ENCODE measurements around the gene DNAJB6.

Gene DNAJB6

DNA sequence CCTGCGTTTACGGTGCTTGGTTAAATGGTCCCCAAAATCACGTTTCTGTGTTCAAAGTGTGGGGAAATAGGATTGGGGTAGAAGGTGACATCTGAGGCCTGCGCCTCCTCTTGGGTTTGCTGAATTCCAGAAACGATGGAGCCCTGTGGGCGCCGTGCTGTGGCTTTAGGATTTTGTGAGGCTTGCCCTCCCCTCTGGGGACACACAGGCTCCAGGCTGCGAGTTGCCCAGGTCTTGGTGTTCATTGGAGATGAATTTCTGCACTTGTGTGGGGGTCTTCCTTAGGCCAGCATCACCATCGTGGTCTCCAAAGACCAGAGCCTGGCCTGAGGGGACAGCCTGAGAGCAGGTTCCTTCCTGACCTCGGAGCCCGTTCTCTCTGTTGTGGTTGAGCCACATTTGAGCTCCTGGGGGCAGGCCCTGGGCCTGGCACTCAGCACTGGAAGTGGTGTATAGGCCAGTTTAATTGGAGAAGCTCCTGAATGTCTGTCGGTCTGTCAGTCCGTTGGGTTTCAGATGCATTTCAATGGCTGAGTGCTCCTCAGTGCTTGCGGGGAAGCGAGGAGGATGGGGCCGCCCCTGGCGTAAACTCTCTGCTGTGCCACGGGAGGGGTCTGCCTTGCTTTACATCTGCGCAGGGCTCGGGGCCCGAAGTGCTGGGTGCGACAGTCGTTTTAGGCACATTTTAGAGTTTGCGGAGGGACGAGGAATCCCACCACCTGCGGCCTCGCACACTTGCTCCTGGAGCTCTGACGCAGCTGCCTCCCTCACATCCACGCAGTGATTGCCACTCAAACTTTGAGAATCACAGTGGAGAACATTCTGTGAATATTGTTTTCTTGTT is 71.7 kb downstream of the DNAJB6 start:
- no peak for FAIRE-seq
- DNase-seq (ENCODE audit: low spot score), result no peak

DNA sequence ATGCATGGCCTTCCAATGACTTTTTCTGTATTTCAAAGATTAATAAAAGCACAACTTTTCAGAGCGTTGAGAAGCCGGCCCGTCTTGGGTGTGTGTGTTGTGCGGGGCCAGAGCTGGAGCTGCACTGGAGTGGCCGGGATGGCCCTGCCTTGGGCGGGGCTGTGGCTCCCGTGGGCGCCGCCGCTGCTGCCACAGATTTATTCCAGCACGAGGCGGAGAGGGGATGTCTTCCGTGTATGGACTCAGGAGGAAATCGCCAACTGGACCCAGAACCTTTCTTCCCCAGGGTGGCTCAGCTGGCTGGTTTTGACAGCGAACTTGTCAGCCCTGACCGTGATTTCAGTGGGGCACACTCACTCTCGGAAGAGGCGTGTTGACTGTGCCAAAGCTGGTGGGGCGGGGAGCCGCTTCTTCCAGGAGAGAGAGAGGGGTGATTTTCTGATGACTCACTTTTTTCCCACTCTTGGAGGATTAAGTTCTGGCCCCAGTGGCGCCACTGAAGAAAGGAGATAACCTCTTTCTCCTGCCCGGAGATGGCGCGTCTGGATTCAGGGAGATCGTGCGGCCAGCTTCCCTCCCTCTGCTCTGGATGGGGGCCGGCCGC is 72.4 kb downstream of the DNAJB6 start:
- DNase-seq (ENCODE audit: low spot score) (no peak), FAIRE-seq (no peak)

DNA sequence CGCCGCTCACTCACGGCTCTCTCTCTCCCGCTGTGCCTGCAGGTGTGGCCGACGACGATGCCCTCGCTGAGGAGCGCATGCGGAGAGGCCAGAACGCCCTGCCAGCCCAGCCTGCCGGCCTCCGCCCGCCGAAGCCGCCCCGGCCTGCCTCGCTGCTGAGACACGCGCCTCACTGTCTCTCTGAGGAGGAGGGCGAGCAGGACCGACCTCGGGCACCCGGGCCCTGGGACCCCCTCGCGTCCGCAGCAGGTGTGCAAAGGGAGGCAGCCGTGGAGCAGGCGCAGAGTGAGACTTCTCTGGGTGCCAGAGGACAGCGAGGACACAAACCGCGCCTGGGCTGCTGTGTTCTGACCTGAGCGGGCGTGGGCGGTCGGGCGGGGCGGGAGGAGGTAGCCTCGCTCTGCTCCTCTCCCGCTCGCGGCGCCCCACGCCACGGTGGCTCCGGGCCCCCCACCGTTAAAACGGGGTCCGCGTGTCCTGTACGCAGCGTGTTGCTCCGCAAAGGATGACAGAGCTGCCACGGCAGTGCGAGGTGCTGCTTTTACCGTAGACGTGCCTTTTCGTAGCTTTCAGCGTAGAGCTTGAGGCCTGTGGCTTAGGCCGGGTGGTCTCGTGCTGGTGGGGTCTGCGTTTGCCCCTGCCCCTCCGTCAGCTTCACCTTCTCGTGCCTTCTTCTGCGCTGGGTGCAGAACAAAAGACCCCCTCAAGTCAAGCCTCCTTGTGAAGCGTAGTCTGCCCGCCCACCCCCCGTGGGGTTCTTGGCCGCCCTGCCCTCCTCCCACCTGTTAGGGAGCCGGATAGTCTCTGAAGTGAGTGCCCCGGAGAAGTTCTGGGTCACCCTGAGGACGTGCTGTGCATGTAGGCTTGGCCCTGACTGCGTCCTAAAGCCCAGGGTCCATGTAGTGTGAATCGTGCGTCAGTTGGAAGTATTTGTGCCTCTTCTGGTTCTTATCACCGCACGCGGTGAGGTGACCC is 73.2 kb downstream of the DNAJB6 start:
- FAIRE-seq, result no peak
- DNase-seq (ENCODE audit: low spot score), result no peak

DNA sequence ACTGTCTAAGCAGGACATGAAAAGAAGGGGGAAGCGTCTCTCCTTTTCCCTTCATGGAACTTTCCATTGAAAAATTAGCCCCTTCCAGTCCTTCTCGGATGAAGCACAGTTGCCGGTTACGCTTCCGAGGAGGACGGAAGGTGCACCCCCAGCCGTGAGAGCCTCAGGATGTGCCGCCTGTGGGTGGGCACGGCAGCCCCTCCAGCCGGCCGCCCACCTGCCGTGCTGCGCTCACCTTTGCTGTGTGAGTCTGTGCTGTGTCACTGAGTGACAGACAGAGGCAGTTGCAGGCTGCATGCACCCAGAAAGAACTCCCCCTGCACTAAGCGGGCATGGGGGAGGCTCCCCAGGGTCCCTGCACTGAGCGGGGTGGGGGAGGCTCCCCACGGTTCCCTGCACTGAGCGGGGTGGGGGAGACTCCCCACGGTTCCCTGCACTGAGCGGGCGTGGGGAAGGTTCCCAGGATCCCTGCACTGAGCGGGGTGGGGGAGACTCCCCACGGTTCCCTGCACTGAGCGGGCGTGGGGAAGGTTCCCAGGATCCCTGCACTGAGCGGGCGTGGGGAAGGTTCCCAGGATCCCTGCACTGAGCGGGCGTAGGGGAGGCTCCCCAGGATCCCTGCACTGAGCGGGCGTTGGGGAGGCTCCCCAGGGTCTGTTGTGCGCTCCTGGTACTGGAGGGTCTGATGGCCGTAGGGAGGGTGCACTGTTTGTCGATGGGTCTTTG is 74.2 kb downstream of the DNAJB6 start:
- DNase-seq (ENCODE audit: low spot score), result no peak
- FAIRE-seq, result no peak

DNA sequence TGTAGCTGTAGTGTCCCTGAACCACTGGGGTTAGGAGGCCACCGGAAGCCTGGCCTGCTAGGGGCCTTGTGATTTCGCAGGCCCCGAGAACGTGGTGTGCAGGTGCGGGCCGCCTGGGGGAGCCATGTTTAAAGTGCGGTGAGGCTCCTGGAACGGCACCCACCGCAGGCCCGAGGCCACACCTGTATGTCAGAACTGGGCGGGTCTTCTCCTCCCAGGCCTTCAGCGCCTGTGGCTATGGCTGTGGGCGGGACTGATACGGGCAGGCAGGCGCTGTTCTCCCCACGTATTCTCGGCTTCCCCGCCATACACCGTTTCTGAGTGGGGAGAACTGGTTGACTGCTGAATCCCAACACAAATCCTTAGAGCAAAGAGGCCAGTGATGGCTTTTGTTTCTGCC is 74.8 kb downstream of the DNAJB6 start:
- peak; percentile 83 for DNase-seq (ENCODE audit: low spot score)
- no peak for FAIRE-seq

DNA sequence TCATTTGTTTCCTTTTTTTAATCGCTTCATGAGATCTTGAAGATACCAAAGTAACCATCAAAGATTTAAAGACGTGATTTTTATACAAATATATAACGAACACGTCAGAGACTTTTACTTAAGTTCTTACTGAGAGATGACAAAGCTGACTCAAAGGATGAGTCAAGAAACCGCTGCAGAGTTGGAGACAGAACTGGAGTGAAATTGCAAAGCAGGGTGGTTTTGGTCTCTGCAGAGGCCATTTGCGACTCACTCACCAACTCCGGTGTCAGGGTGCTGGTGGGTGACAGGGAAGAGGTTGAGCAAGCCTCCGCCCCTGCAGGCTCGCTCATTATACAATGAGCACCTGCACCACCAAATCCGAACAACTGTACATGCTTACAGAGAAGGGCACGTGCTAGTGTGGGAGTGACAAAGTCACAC is 75.2 kb downstream of the DNAJB6 start:
- FAIRE-seq, result peak; percentile 99
- peak; percentile 94 for DNase-seq (ENCODE audit: low spot score)

DNA sequence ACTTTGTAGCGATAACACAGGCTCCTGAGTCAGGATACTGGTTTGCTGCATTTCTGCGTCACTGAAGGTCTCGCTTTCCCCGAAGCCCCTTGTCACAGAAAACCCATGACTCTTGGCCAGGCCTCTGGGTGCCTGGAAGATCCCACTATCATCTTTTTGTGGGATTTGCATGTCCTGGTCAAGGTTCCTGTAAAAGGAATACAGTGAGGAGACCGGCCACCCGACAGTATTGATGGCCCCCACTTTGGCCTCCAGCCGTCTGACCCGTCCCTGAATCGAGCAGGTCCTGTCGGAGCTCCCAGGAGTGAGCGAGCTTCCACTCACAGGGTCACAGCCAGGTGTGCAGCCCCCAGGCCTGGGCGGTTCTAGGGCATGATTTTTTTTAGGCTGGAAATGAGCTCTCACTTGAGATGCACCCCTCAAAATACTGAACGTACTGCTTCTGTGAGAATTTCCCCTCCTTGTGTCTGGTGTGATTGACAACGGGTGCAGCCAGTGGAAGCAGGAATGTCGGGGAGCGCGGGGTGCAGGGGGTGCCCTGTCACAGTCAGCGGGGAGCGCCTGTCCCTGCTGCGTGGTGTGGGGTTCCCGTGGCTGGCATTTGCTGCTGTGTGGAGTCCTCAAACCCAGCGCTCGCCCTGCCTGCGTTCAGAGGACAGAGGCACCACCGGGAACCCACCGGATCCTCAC is 75.8 kb downstream of the DNAJB6 start:
- no peak for FAIRE-seq

DNA sequence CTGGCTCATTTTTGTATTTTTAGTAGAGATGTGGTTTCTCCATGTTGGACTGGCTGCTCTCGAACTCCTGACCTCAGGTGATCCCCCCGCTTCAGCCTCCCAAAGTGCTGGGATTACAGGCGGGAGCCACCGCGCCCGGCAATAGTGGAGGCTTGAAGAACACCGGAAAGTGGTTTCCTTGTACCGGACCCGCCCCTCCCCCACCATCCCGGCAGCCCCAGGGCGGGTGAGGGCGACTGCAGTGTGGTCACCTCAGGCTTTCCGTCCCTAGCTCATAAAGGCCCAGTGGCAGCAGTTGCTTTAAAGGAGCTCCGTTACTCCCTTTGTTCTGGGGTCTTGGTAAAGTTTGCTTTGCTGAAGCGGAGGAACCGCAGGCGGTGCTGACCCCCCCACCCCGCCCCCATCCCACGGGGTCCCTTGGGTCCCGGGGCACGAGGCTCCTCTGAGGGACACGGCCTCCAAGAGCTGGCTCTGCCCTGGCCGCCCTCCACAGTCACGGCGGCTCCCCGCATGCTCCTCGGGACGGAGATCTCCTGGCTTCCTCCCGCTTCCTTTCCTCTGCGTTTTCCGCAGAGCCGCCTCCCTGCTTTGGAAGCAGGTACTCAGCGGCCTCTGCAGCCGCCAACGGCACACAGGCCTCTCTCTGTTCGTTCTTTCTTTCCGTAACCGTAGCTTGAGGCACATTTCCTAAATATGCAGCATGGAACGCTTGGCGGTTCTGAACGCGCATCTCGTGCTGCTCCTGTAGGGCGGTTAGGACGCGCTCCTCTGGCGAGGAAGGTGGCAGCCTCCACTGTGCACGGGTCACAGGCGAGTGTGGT is 77.3 kb downstream of the DNAJB6 start:
- DNase-seq (ENCODE audit: low spot score) (no peak), FAIRE-seq (no peak)

More for the DNA sequence above, 75.8 kb downstream of the DNAJB6 start:
- no peak for DNase-seq (ENCODE audit: low spot score)

DNA sequence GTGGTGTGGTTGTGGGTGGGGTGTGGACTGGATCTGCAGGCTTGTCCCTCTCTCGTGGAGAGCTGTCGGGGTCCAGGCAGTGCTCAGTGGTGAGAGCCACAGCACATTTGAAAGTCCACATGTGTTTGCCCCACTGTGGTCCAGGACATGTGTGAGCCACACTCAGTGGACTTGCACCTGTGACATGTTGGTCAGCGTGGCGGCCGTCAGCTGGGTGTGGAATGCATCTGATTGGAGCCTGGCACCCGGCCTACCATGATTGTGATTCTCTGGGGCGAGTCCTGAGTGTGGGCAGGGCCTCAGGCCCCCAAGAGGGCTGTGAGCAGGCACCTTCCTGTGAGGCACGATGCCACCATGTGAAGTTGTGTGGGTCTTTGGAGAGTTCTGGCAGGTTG is 77.9 kb downstream of the DNAJB6 start:
- DNase-seq (ENCODE audit: low spot score) (no peak), FAIRE-seq (no peak)

DNA sequence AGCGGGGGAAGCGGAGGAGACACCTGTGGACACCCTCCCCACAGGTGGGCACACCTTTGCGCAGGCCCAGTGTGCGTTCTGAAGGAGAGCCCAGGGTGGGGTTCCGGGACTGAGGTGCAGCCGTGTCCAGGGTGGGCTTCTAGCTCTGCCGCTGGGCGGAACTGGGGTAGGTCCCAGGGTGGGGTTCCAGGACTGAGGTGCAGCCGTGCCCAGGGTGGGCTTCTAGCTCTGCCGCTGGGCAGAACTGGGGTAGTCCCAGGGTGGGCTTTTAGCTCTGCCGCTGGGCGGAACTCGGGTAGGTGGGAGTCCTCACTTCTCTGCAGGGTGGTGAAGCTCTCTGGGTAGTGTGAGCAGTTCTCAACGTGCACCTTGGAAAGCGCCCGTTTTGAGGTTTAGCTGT is 78.7 kb downstream of the DNAJB6 start:
- no peak for FAIRE-seq

DNA sequence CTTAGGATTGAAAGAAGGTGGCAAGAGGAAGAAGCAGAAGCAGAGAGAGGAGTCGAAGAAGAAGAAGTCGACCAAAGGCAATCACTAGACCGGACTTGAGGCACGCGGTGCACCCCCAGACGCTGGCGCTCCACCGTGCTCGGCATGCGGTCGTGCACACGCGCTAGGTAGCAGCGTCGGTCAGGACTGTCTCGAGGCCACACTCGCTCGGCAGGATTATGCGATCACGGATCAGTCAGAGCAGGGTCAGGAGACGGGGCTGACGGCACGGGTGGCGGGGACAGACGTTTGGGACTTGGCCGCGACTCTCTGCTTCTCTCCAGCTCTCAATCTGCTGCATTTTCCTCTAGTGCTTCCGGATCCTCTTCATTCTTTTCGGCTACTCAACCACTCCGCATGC is 79.2 kb downstream of the DNAJB6 start:
- no peak for FAIRE-seq

More for the DNA sequence above, 78.7 kb downstream of the DNAJB6 start:
- DNase-seq (ENCODE audit: low spot score), result no peak

DNA sequence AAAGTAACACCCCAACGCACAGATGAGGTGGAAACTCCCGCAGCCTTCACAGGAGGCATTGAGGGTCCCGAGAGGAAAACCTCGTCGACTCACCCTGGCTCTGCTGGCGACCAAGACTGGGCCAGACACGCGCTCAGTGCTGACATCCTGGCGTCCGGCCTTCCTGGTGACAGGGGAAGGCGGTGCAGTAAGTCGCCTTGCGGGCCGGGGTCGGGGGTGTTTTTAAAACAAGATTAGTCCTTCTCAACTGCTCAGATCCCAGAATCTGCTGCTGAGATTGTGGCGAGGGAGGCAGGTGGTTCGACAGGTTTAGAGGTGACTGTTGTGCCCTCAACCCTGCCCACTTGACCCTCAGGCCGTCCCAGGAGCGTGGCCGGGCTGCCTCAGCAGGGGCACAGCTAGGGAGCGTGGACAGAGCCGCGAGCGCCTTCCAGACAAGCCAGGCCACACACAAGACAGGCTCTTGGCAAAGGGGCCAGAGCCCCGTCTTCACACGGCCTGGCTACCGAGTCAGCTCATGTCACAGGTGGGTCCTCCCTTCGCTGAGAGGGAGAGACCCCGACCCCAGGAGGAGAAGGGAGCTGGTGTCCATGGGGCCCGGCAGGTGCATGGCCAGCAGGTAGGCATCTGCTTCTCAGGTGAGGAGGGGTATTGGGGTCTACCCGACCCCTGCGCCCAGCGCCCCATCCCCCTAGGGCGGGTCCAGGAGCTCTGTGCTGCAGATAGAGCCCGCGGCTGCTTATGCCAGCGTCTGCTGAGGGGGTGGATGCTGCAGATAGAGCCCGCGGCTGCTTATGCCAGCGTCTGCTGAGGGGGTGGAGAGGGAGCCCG is 81.6 kb downstream of the DNAJB6 start:
- FAIRE-seq (no peak), DNase-seq (ENCODE audit: low spot score) (no peak)

More for the DNA sequence above, 79.2 kb downstream of the DNAJB6 start:
- no peak for DNase-seq (ENCODE audit: low spot score)

DNA sequence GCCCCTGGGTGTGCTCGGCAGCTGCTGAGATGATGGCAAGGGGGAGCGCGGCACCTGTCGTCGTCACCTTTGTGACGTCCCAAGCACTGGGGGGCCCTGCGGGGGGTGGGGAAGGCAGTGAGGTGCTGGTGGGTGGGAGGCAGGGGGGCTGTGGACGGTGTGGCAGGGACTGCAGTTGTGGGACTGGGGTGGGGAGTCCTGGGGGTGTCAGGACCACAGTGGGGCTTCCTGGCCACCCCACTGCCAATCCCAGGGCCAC is 82.2 kb downstream of the DNAJB6 start:
- FAIRE-seq (no peak), DNase-seq (ENCODE audit: low spot score) (no peak)

DNA sequence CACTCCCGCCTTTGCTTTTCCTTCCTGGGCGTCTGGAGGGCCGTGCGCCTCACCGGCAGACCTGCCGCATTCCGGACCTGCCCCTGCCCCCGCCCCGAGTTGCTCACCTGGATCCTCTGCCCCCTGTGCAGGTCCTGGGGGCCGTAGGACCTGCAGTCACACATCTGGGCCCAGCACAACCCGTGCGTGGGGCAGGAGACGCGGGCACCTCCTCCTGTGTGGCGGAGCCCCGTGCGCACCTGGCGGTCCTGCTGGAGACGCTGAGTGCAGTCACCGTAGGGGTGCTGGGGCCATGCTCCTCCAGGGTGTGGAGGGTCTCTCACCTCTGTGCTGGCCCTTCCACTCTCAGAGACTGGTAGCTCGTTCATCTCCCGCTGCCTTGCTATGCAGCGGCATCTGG is 85.5 kb downstream of the DNAJB6 start:
- FAIRE-seq (no peak), DNase-seq (ENCODE audit: low spot score) (no peak)

DNA sequence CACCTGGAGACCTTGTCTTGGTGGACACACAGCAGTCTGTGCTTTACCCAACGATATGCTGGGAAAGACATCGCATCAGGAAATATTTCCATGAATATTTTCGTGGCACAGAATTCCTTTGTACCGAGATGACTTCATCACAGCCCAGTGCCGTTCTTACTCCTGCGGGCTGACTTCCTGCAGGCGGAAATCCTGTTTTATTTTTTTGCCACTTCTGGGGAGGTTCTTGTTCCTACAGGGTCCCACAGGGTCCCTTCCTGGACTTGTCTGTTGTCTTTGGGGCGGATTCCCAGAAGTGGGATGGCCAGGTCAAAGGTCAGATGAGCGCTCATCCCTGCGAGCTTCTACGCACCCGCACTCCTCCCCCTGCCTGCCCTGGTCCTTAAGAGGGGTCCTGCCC is 86.5 kb downstream of the DNAJB6 start:
- DNase-seq (ENCODE audit: low spot score), result no peak
- FAIRE-seq, result no peak

DNA sequence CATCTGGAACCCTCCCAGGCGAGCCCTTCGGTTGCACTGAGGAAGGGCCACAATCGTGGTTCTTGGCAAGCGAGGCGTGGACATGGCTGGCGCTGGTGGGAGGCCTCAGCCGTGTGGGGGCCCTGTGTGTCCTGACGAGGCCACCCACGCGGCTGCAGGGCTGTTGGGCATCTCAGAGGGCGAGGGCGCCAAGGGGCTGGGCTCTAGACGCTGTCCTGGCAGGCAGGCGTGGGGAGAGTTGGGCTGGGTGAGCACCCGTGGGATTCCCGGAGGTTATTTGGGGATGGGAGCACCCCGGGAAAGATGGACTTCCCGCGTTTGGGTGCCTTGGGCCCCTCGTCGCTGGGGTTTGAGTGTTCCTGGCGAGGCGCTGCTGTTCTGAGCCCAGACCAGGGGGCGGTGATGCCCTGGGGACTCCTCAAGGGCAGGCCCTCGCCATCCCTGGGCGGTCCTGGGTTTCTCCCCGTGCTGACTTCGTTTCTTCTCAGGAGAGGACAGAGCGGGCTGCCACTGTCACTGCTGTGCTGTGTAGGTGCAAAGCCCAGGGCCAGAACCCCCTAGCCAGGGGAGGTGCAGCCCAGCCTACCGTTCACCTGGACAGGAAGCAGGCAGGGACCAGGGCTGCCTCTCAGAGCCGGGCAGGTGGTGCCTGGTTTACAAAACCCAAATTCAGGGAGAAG is 87.2 kb downstream of the DNAJB6 start:
- DNase-seq (ENCODE audit: low spot score) (no peak), FAIRE-seq (no peak)

DNA sequence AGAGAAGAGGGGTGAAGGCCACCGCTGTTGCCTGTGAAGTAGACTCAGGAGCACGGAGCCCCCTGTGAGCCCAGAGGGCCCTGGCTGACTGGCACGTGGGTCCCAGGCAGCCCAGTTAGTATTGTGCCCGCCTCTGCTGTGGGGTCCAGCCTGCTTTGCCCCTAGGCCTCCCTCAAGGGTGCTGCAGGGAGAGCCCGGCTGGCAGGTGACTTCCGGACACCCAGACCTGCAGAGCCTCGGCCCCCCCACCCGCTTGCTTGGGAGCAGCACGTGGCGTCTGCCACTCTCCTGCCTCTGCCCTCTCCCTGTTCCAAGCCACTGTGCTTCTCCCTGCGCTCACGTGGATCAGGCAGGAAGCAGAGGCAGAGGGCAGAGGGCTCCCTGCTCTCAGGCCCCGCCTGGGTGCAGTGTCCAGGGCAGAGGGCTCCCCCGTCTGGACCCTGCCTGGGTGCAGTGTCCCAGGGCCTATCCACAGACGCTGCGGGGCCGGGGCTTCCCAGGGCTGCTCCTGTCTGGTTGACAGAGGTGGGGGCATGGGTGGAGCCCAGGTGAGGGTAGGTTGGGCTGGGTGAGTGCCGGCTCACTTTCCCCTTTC is 88.4 kb downstream of the DNAJB6 start:
- no peak for FAIRE-seq
- no peak for DNase-seq (ENCODE audit: low spot score)

DNA sequence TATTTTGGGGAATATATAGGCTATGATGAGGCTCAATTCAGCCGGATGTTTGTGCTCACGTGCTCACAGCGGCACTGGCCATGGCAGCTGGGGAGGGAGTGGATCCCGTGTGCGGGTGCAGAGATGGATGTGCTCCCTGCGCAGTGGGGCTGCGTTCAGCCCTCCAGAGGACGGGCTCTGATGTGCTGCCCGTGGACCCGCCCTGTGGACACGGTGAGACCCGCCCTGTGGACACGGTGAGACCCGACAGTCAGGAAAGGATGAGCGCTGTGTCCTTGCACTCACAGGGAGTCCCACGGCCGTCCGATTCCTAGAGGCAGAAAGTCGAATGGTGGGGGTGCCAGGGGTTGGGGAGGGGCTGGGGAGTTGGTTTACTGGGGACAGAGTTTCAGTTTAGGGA is 89.0 kb downstream of the DNAJB6 start:
- DNase-seq (ENCODE audit: low spot score), result no peak
- FAIRE-seq, result no peak
